ENCODE data around the gene SHOC1. TPM values are rescaled to one million over a fixed set of nuclear protein-coding genes. Genes with fewer than 3 reads are reported as not detected.

SHOC1 gene
- total RNA-seq, 3 donors from 2014 or later (not counting 1 experiment from before 2014, with no cell fraction given), result not detected

- no peaks in the 10 kb centered on the region for H3K9me3 Mint-ChIP-seq
- Histone ChIP-seq H3K36me3 (ENCODE audit: control insufficient read depth, insufficient read depth, low read length) (no peaks in the 10 kb centered on the region), H3K9me3 (ENCODE audit: control insufficient read depth, insufficient read depth, low read length) (no peaks in the 10 kb centered on the region), H3K4me1 (ENCODE audit: control insufficient read depth, insufficient read depth, low read length) (no peaks in the 10 kb centered on the region), H3K4me3 (ENCODE audit: low read length) (no peak overlapping the region), H3K27ac (ENCODE audit: low read length) (no peak overlapping the region), H3K27me3 (ENCODE audit: control insufficient read depth, insufficient read depth, low read length) (no peaks in the 10 kb centered on the region)
- ATAC-seq (no peak), DNase-seq (no peak)
- no peaks in the 10 kb centered on the region for H3K36me3 Mint-ChIP-seq
- H3K27ac Mint-ChIP-seq, result no peak overlapping the region
- TF ChIP-seq, protein P1, sequence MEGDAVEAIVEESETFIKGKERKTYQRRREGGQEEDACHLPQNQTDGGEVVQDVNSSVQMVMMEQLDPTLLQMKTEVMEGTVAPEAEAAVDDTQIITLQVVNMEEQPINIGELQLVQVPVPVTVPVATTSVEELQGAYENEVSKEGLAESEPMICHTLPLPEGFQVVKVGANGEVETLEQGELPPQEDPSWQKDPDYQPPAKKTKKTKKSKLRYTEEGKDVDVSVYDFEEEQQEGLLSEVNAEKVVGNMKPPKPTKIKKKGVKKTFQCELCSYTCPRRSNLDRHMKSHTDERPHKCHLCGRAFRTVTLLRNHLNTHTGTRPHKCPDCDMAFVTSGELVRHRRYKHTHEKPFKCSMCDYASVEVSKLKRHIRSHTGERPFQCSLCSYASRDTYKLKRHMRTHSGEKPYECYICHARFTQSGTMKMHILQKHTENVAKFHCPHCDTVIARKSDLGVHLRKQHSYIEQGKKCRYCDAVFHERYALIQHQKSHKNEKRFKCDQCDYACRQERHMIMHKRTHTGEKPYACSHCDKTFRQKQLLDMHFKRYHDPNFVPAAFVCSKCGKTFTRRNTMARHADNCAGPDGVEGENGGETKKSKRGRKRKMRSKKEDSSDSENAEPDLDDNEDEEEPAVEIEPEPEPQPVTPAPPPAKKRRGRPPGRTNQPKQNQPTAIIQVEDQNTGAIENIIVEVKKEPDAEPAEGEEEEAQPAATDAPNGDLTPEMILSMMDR (IDR thresholded peaks at IDR 0.05), result no peak
- H3K4me3 Mint-ChIP-seq, result no peak overlapping the region
- intact Hi-C loops (cut with micrococcal nuclease), result no loop called here
- peaks cover 16 to 34% of the 10 kb centered on the region in 2 donors for H3K27me3 Mint-ChIP-seq (ENCODE audit: low read depth in 2 of 2)
- no peaks in the 10 kb centered on the region for H3K4me1 Mint-ChIP-seq
- 61% methylated on average over 2 of the region's 2 CpGs for WGBS (ENCODE audit: insufficient coverage)
These were observed 10.9 kb downstream of the SHOC1 start for GRCh38 chr9:111783857-111784256.

DNA sequence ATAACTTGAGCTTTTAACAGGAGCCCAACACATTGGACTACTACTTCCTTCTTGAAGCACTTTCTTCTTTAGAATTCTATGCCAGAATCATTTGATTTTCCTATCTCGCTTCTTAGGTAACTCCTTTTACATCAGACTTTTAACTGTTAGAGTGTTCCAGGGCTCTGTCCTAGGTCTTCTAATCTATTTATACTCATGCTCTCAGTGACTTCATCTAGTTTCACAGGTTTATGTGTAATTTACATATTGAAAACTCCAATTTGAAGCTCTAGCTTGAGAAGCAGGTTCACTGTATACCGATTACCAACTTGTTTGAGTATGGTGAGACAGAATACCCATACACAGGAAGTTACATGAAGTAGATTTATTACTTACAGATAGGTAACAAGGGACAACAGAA, 11.3 kb downstream of the SHOC1 start:
- ATAC-seq (no peak), DNase-seq (no peak)
- H3K36me3 ChIP-seq (ENCODE audit: control insufficient read depth, insufficient read depth, low read length), result no peaks in the 10 kb centered on the region
- no peaks in the 10 kb centered on the region for H3K9me3 ChIP-seq (ENCODE audit: control insufficient read depth, insufficient read depth, low read length)
- no peak overlapping the region for H3K4me3 ChIP-seq (ENCODE audit: low read length)
- no peaks in the 10 kb centered on the region for H3K9me3 Mint-ChIP-seq
- no peak overlapping the region for H3K4me3 Mint-ChIP-seq
- no peak overlapping the region for H3K27ac Mint-ChIP-seq
- TF ChIP-seq, protein P1 (IDR thresholded peaks at IDR 0.05), result no peak
- H3K27me3 Mint-ChIP-seq (ENCODE audit: low read depth in 2 of 2), result peaks cover 14 to 34% of the 10 kb centered on the region in 2 donors
- no peaks in the 10 kb centered on the region for H3K36me3 Mint-ChIP-seq
- H3K27ac ChIP-seq (ENCODE audit: low read length), result no peak overlapping the region
- intact Hi-C loops (cut with micrococcal nuclease), result no loop called here
- H3K27me3 ChIP-seq (ENCODE audit: control insufficient read depth, insufficient read depth, low read length), result no peaks in the 10 kb centered on the region
- H3K4me1 ChIP-seq (ENCODE audit: control insufficient read depth, insufficient read depth, low read length), result no peaks in the 10 kb centered on the region
- 100% methylated on average over 1 of the region's 2 CpGs for whole genome bisulfite sequencing (ENCODE audit: insufficient coverage)
- no peaks in the 10 kb centered on the region for H3K4me1 Mint-ChIP-seq

DNA sequence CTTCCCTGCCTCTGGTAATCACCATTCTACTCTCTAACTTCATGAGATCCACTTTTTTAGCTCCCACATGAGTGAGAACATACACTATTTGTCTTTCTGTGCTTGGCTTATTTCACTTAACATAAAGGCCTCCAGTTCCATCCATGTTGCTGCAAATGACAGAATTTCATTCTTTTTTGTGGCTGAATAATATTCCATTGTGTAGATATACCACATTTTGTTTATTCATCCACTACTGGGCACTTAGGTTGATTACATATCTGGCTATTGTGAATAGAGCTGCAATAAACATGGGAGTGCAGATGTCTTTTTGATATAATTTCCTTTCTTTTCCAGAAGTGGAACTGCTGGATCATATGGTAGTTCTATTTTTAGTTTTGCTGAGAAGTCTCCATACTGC, 28.7 kb downstream of the SHOC1 start:
- DNase-seq (no peak), ATAC-seq (no peak)
- Mint-ChIP-seq H3K36me3 (no peaks in the 10 kb centered on the region), H3K27me3 (ENCODE audit: low read depth in 2 of 2) (peaks cover 0 to 3% of the 10 kb centered on the region in 2 donors), H3K9me3 (no peaks in the 10 kb centered on the region), H3K4me1 (no peaks in the 10 kb centered on the region), H3K4me3 (no peak overlapping the region), H3K27ac (no peak overlapping the region)
- Histone ChIP-seq H3K4me3 (ENCODE audit: low read length) (no peak overlapping the region), H3K27ac (ENCODE audit: low read length) (no peak overlapping the region), H3K27me3 (ENCODE audit: control insufficient read depth, insufficient read depth, low read length) (no peaks in the 10 kb centered on the region), H3K36me3 (ENCODE audit: control insufficient read depth, insufficient read depth, low read length) (no peaks in the 10 kb centered on the region), H3K9me3 (ENCODE audit: control insufficient read depth, insufficient read depth, low read length) (no peaks in the 10 kb centered on the region), H3K4me1 (ENCODE audit: control insufficient read depth, insufficient read depth, low read length) (no peaks in the 10 kb centered on the region)
- TF ChIP-seq, protein P1 (IDR thresholded peaks at IDR 0.05), result no peak
- intact Hi-C loops (cut with micrococcal nuclease), result no loop called here

DNA sequence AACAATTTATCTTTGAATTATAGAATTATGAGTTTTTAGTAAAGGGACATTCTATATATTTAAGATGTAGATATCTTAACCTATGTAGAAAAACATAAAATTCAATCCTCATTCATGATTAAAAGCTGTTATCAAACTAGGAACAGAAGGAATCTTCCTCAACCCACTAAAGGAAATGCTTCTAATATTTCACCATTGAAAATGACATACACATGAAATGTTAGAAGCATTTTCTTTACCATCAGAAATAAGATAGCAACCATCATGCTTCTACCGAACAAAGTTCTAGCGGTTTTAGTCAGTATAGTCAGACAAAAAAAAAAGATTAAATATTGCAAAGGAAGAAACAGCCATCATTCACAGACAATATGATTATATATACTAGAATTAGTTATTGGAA, 32.2 kb downstream of the SHOC1 start:
- H3K4me3 ChIP-seq (ENCODE audit: low read length), result no peak overlapping the region
- H3K4me3 Mint-ChIP-seq, result no peak overlapping the region
- peaks cover 0 to 3% of the 10 kb centered on the region in 2 donors for H3K27me3 Mint-ChIP-seq (ENCODE audit: low read depth in 2 of 2)
- H3K4me1 ChIP-seq (ENCODE audit: control insufficient read depth, insufficient read depth, low read length), result no peaks in the 10 kb centered on the region
- no peak for ATAC-seq
- H3K9me3 ChIP-seq (ENCODE audit: control insufficient read depth, insufficient read depth, low read length), result no peaks in the 10 kb centered on the region
- H3K9me3 Mint-ChIP-seq, result no peaks in the 10 kb centered on the region
- no peaks in the 10 kb centered on the region for H3K27me3 ChIP-seq (ENCODE audit: control insufficient read depth, insufficient read depth, low read length)
- intact Hi-C loops (cut with micrococcal nuclease), result no loop called here
- WGBS (ENCODE audit: insufficient coverage), result no CpG with 5 or more reads among the region's 2 CpGs
- no peak for DNase-seq
- H3K36me3 Mint-ChIP-seq, result no peaks in the 10 kb centered on the region
- H3K27ac Mint-ChIP-seq, result no peak overlapping the region
- TF ChIP-seq, protein P1 (IDR thresholded peaks at IDR 0.05), result no peak
- peaks cover 0 to 4% of the 10 kb centered on the region in 2 donors for H3K4me1 Mint-ChIP-seq
- no peaks in the 10 kb centered on the region for H3K36me3 ChIP-seq (ENCODE audit: control insufficient read depth, insufficient read depth, low read length)
- H3K27ac ChIP-seq (ENCODE audit: low read length), result no peak overlapping the region

Measured in natural killer cell (primary cell).